Ascending aorta (tissue), 2 donors: Measurements from ENCODE around the gene NELL2. TPM values are rescaled to one million over a fixed set of nuclear protein-coding genes. Genes with fewer than 3 reads are reported as not detected.
"Not testable (repeated sequence)": the region's sequence is repeated elsewhere in the genome, so short reads cannot be mapped to it uniquely, and the experiment has no call there.

Experiments
- DNase-seq, 2 donors: peaks; one replicate each; pipeline ENCODE4 v3.0.0-alpha.2; 2019; ENCODE audit warnings: low spot score in 2 of 2
- H3K27ac ChIP-seq, 2 donors: fragments of 200-600 bp; sonication (generic); one replicate each; pipeline ENCODE4 v1.5.1; 2016 to 2017; ENCODE audit warnings: mild to moderate bottlenecking in 1 of 2
- H3K27me3 ChIP-seq: fragments of 200-600 bp; sonication (generic); one replicate; pipeline ENCODE4 v1.5.1; 2017
- H3K36me3 ChIP-seq, 2 donors: fragments of 200-600 bp; sonication (generic); one replicate each; pipeline ENCODE4 v1.5.1; 2016
- H3K4me1 ChIP-seq, 2 donors: fragments of 200-600 bp; sonication (generic); one replicate each; pipeline ENCODE4 v1.5.1; 2016 to 2017; ENCODE audit warnings: mild to moderate bottlenecking in 1 of 2
- H3K4me3 ChIP-seq, 2 donors: fragments of 200-600 bp; sonication (generic); one replicate each; pipeline ENCODE4 v1.5.1; 2016 to 2017; ENCODE audit warnings: mild to moderate bottlenecking in 1 of 2
- H3K9me3 ChIP-seq, 2 donors: fragments of 200-600 bp; sonication (generic); one replicate each; pipeline ENCODE4 v1.5.1; 2016
- intact Hi-C: fragments of 100-400 bp; cut with DNase I; formaldehyde crosslinking; loops from one replicate; pipeline ENCODE4 v1.15.1; 2023
- total RNA-seq: library from RNA; depleted of rRNA; stranded (reverse); fragments of >200 nt; gene quantifications from one replicate; pipeline ENCODE4 v1.1.0, GENCODE V29; 2016
- TF ChIP-seq, protein P1 (sequence below), 3 experiments: fragments of 200-600 bp in 2 of 3; fragments of 450-650 bp in 1 of 3; sonication (generic) in 2 of 3; IDR thresholded peaks; one replicate each; pipeline ENCODE4 v1.5.1; 2016 to 2019; ENCODE audit warnings: antibody characterized with exemption in 3 of 3, mild to moderate bottlenecking in 1 of 3, moderate library complexity in 1 of 3

NELL2 gene
- total RNA-seq, 1 donor from 2014 or later: not detected

DNA sequence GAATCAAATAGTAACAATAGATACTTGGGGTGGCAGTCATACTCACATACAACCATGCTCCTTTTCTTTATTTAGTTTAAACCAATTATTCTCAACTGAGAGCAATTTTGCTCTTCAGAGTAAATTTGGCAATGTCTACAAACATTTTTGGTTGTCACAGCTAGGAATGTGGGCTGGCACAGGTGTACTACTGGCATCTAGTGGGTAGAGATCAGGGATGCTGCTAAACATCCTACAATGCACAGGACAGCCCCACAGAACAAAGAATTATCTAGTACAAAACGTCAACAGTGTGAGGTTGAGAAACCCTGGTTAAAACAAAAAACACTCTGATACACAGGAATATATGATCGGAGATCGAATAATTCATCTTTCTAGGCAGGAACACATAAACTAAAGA, 186.5 kb downstream of the NELL2 start:
- no peak overlapping the region for H3K4me3 ChIP-seq
- H3K36me3 ChIP-seq: no peaks in the 10 kb centered on the region
- no peak for DNase-seq
- H3K27me3 ChIP-seq: no peaks in the 10 kb centered on the region
- no peak overlapping the region for H3K27ac ChIP-seq
- no peaks in the 10 kb centered on the region for H3K4me1 ChIP-seq
- H3K9me3 ChIP-seq: no peaks in the 10 kb centered on the region
- TF ChIP-seq, protein P1, sequence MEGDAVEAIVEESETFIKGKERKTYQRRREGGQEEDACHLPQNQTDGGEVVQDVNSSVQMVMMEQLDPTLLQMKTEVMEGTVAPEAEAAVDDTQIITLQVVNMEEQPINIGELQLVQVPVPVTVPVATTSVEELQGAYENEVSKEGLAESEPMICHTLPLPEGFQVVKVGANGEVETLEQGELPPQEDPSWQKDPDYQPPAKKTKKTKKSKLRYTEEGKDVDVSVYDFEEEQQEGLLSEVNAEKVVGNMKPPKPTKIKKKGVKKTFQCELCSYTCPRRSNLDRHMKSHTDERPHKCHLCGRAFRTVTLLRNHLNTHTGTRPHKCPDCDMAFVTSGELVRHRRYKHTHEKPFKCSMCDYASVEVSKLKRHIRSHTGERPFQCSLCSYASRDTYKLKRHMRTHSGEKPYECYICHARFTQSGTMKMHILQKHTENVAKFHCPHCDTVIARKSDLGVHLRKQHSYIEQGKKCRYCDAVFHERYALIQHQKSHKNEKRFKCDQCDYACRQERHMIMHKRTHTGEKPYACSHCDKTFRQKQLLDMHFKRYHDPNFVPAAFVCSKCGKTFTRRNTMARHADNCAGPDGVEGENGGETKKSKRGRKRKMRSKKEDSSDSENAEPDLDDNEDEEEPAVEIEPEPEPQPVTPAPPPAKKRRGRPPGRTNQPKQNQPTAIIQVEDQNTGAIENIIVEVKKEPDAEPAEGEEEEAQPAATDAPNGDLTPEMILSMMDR (IDR thresholded peaks at IDR 0.05): no peak
- intact Hi-C loops: no loop called here

- H3K27me3 ChIP-seq, H3K9me3 ChIP-seq, H3K36me3 ChIP-seq, H3K4me1 ChIP-seq, intact Hi-C loops, DNase-seq, H3K4me3 ChIP-seq, H3K27ac ChIP-seq: not testable (repeated sequence)
Observed at GRCh38 chr12:44686821-44687432, 189.2 kb downstream of the NELL2 start.

DNA sequence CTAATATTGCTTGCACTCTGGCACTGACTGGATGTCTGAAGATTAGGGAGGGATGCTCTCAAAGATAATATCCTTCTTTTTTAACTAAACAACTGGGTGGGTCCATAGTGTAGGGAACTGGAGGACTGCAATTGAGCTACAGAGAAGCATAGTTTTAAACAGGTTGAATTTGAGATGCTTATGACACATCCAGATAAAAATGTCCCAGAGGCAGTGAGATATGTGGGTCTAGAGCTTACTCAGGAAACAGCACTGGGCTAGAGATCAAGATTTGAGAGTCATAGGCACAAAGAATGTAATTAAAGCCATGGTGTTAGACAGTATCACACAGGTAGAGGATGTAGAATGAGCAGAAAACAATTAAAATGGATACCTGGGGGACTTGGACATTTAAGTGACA, 198.4 kb downstream of the NELL2 start:
- Histone ChIP-seq H3K27ac (no peak overlapping the region), H3K9me3 (no peaks in the 10 kb centered on the region), H3K36me3 (no peaks in the 10 kb centered on the region), H3K27me3 (no peaks in the 10 kb centered on the region), H3K4me1 (no peaks in the 10 kb centered on the region), H3K4me3 (no peak overlapping the region)
- intact Hi-C loops: no loop called here
- DNase-seq: no peak
- TF ChIP-seq, protein P1 (IDR thresholded peaks at IDR 0.05): no peak

DNA sequence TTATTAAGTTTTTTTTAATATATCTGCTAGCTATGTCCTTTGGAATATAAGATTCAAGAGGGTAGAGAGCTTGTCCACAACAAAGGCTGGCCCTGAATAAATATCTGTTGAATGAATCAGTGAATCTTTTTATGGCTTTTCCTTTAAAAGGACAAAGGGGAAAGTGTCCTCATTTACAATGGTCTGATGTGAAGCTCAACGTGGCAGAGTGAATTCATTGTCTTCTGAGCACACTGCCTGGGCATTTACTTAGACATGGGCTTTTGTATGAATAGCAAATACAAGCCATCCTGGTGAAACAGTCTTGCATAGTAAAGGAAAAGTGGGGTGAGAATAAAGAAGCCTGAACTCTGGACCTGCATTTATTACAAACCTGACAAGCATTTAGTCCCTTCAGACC, 201.2 kb downstream of the NELL2 start:
- no peaks in the 10 kb centered on the region for H3K36me3 ChIP-seq
- intact Hi-C loops: no loop called here
- peaks cover 0 to under 1% of the 10 kb centered on the region in 2 donors for H3K9me3 ChIP-seq
- no peak overlapping the region for H3K27ac ChIP-seq
- no peaks in the 10 kb centered on the region for H3K4me1 ChIP-seq
- DNase-seq: no peak
- H3K27me3 ChIP-seq: no peaks in the 10 kb centered on the region
- no peak overlapping the region for H3K4me3 ChIP-seq
- TF ChIP-seq, protein P1 (IDR thresholded peaks at IDR 0.05): no peak

DNA sequence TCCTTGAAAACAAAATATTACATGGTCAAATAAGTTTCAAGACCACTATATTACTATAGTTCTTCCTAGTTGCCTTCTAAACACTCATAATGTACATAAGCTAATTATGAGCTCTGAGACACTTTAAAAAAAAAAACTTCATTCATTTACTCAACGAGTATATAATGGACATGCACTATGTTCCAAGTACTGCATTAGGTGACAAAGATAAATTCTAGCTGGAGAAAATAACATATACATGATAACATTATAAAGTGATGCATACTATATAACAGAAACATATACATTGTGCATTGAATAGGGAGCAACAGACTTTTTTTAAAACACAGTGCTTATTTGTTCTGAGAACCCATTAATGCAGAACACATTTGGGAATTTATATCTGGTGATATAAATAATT, 202.3 kb downstream of the NELL2 start:
- Histone ChIP-seq H3K4me1 (no peaks in the 10 kb centered on the region), H3K36me3 (no peaks in the 10 kb centered on the region), H3K27ac (no peak overlapping the region), H3K27me3 (no peaks in the 10 kb centered on the region), H3K9me3 (peaks cover 0 to 11% of the 10 kb centered on the region in 2 donors), H3K4me3 (no peak overlapping the region)
- TF ChIP-seq, protein P1 (IDR thresholded peaks at IDR 0.05): no peak
- no peak for DNase-seq
- intact Hi-C loops: no loop called here

DNA sequence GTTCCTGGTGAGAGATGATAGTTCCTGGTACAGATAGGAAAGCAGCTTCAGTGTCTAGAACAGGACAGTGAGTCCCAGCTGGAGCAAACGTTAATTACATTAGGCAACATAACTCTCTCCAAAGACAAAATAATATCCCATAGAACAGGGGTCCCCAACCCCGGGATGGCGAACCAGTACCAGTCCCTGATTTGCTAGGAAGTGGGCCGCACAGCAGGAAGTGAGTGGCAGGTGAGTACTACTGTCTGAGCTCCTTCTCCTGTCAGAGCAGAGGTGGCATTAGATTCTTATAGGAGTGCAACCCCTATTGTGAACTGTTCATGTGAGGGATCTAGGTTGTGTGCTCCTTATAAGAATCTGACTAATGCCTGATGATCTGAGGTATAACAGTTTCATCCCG, 204.1 kb downstream of the NELL2 start:
- Histone ChIP-seq H3K4me1 (no peaks in the 10 kb centered on the region), H3K9me3 (peaks cover 0 to 12% of the 10 kb centered on the region in 2 donors), H3K27ac (no peak overlapping the region), H3K27me3 (no peaks in the 10 kb centered on the region), H3K4me3 (no peak overlapping the region), H3K36me3 (no peaks in the 10 kb centered on the region)
- DNase-seq: no peak
- intact Hi-C loops: no loop called here
- TF ChIP-seq, protein P1 (IDR thresholded peaks at IDR 0.05): no peak
